ENCODE results near the gene CCDC87. TPM values are rescaled to one million over a fixed set of nuclear protein-coding genes. Genes with fewer than 3 reads are reported as not detected.

CCDC87 gene
- total and polyA plus RNA-seq, 8 donors, result 0.15 to 0.40 (median 0.32) TPM

DNA sequence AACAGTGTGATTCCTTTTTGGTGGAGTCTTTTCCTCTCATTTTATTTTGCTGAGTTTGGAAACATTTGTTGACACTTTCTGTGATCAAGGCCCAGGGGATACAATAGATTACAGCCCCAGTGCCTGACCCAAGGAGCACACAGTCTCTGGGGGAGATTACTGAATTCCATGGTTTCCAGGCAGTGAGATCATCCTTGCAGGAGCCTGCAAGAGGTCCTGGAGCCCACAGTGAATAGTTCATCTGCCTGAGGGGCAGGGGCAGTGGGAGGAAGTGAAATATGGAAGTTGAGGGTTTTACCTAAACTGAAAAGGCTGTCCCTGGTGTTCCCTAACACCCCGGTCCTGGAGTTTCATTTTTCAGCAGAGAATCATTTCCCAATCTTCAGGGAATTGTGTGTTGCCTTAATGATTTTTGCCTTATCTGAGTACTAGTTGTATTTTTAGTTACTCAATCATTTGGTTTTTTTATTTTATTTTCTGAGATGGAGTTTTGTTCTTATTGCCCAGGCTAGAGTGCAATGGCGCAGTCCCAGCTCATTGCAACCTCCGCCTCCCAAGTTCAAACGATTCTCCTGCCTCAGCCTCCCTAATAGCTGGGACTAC, 7.9 kb upstream of the CCDC87 start:
- no peak for FAIRE-seq
- TF ChIP-seq CTCF (IDR thresholded peaks at IDR 0.05), result no peak
- H3K4me3 ChIP-seq, result no peak overlapping the region
- H3K27me3 ChIP-seq, result no peaks in the 10 kb centered on the region
- no peaks in the 10 kb centered on the region for H3K4me1 ChIP-seq
- H3K9me3 ChIP-seq, result no peaks in the 10 kb centered on the region
- H3K36me3 ChIP-seq, result peaks cover 0 to 20% (median 3%) of the 10 kb centered on the region in 3 donors
- no peak for ATAC-seq
- no peak for DNase-seq
- WGBS, 2 donors, result 93 to 97% methylated on average over 4 of the region's 4 CpGs
- H3K27ac ChIP-seq, result no peak overlapping the region
- intact Hi-C loops (cut with DNase I), result no loop called here

GRCh38 chr11:66600219-66600618, 7.4 kb upstream of the CCDC87 start:
- WGBS, 2 donors, result 79 to 88% methylated on average over 2 of the region's 2 CpGs
- H3K27me3 ChIP-seq, result no peaks in the 10 kb centered on the region
- H3K27ac ChIP-seq, result no peak overlapping the region
- FAIRE-seq (no peak), ATAC-seq (no peak), DNase-seq (peak in 1 of 6 donors; percentile 11)
- H3K4me3 ChIP-seq, result no peak overlapping the region
- no peak for TF ChIP-seq CTCF (IDR thresholded peaks at IDR 0.05)
- peaks cover 0 to 15% (median 0%) of the 10 kb centered on the region in 3 donors for H3K36me3 ChIP-seq
- intact Hi-C loops (cut with DNase I), result no loop called here
- no peaks in the 10 kb centered on the region for H3K9me3 ChIP-seq
- H3K4me1 ChIP-seq, result peaks cover 0 to 3% (median 0%) of the 10 kb centered on the region in 3 donors

GRCh38 chr11:66598993-66599392, 6.1 kb upstream of the CCDC87 start:
- ATAC-seq (no peak), DNase-seq (peak in 1 of 6 donors; percentile 34), FAIRE-seq (no peak)
- no peak overlapping the region for H3K27ac ChIP-seq
- WGBS, 2 donors, result 83 to 89% methylated on average over 6 of the region's 6 CpGs
- no peak overlapping the region for H3K4me3 ChIP-seq
- intact Hi-C loops (cut with DNase I), result no loop called here
- H3K36me3 ChIP-seq, result peaks cover 0 to 14% (median 0%) of the 10 kb centered on the region in 3 donors
- peaks cover 0 to 6% (median 0%) of the 10 kb centered on the region in 3 donors for H3K4me1 ChIP-seq
- no peaks in the 10 kb centered on the region for H3K27me3 ChIP-seq
- TF ChIP-seq CTCF (IDR thresholded peaks at IDR 0.05), result no peak
- no peaks in the 10 kb centered on the region for H3K9me3 ChIP-seq

DNA sequence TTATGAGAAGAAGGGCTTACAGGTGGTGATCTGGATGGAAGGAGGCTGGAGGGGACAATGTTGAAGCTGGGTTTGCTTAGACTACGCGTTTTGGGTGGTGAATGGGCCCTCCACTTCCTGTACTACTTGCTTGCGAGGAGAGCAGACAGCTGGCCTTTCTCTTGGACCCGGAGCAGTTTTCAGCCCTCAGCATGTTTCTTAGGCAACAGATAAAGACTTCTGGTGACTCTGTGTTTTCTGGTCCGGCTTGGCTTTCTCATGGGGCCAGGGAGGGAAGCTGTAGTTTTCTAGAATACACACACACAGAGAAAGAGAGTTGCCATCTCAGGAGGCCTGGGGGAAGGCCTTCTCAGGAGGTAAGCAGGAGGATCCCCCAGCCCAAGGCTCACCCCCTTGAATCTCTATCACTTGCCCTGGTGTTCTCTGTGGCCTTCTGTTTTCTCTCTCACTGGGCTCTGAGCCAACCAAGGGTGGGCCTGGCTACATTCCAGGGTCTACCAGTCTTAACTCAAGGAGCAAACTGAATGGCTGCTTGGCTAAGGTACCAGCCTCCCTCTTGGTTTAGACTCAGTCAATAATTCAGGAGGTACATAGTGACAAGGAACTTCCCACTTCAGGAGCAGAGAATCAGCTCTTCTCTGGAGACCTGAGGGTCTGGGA, 2.5 kb upstream of the CCDC87 start:
- TF ChIP-seq CTCF (IDR thresholded peaks at IDR 0.05), result no peak
- H3K9me3 ChIP-seq, result no peaks in the 10 kb centered on the region
- H3K4me3 ChIP-seq, result no peak overlapping the region
- FAIRE-seq, result no peak
- no peaks in the 10 kb centered on the region for H3K27me3 ChIP-seq
- H3K27ac ChIP-seq, result peak overlapping the region in 2 of 4 donors; percentile 28 to 30
- DNase-seq, result peak in 4 of 6 donors; percentile 36 to 58 (median 44)
- peak in 2 of 4 donors; percentile 3 for ATAC-seq
- H3K36me3 ChIP-seq, result peaks cover 0 to 8% (median 0%) of the 10 kb centered on the region in 3 donors
- WGBS, 2 donors, result 50 to 58% methylated on average over 5 of the region's 5 CpGs
- intact Hi-C loops (cut with DNase I), result no loop called here
- peaks cover 0 to 11% (median 4%) of the 10 kb centered on the region in 3 donors for H3K4me1 ChIP-seq

GRCh38 chr11:66593650-66594049, 787 bp upstream of the CCDC87 start:
- Histone ChIP-seq H3K4me3 (peak overlapping the region; percentile 35 to 65 (median 51)), H3K4me1 (peaks cover 0 to 11% (median 4%) of the 10 kb centered on the region in 3 donors), H3K9me3 (no peaks in the 10 kb centered on the region), H3K27ac (no peak overlapping the region), H3K27me3 (no peaks in the 10 kb centered on the region), H3K36me3 (no peaks in the 10 kb centered on the region)
- 45 to 50% methylated on average over 7 of the region's 7 CpGs for WGBS, 2 donors
- no peak for DNase-seq
- ATAC-seq, result peak in 2 of 4 donors; percentile 3 to 4
- intact Hi-C loops (cut with DNase I), result no loop called here
- FAIRE-seq, result no peak
- no peak for TF ChIP-seq CTCF (IDR thresholded peaks at IDR 0.05)

All from pancreas (tissue), 10 donors.